NCI-H146 treated with DMSO at 0.1 percent for 48 hours (cell line): ENCODE results near the gene APPL1.
"Not testable (repeated sequence)": the region's sequence is repeated elsewhere in the genome, so short reads cannot be mapped to it uniquely, and the experiment has no call there.

Source experiments
- DNase-seq: peaks from one replicate; lab custom pipeline; 2025; ENCODE audit not compliant: unreplicated experiment; lab: John Stamatoyannopoulos, UW

APPL1 gene

DNA sequence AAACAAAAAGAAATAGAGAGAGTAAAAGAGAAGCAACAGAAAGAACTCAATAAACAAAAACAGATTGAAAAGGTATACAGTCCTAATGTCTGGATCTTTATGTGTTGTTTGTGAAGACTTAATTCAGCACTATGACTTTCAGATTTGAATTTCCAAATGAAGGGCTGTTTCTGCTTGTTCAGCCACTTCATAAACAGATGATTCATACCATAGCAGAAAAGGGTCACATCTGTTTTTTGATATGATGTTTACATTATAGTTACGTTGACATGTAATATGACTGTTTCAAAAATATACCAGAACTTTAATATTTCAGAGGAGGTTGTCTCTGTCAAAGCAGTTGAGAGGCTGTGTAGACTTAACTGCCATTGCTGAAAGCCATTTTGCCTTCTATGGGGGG lies 40.9 kb downstream of the APPL1 start:
- no peak for DNase-seq

DNA sequence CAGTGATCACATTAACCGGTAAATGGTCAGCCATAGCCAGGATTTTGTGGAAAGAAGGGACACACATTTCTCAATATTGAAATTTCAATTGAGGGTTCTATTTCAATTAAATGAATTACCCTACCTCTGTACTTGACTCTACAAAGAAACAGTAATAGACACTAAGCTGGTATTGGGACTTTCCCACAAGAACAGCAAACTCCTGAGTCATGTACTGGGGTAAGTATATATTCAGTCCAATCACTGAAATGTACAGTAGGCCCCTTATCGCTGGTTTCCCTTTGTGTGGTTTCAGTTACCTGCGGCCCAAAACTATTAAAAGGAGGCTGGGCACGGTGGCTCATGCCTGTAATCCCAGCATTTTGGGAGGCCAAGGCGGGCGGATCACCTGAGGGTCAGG lies 47.3 kb downstream of the APPL1 start:
- no peak for DNase-seq

DNA sequence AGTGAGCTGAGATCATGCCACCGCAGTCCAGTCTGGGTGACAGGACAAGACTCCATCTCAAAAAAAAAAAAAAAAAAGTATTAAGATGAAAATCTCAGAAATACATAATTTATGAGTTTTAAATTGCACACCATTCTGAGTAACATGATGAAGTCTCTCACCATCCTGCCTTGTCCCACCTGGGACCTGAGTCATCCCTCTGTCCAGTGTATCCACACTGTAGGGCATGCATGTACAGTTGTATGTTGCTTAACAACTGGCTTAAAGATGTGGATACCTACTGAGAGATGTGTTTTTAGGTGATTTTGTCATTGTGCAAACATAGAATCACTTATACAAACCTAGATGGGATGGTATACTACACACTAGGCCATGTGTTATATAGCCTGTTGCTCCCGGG lies 47.9 kb downstream of the APPL1 start:
- DNase-seq, result no peak

DNA sequence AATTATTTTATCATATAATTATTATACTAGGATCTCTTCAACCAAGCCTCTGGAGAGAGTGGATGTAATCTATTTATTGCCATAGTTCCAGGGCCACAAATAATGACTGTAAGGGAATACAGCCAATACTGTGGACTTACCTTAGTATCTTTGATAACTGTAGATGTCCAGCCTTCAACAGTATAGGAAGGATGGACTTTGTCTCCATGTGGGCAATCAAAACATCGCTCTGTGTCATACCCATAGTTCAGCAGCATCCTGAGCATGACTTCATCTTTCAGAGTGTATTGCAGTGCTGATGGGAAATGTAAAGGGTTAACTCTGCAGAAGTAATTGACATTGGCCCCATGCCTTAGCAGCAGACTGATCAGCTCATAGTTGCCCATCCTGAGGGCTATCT lies 50.7 kb downstream of the APPL1 start:
- DNase-seq, result no peak

DNA sequence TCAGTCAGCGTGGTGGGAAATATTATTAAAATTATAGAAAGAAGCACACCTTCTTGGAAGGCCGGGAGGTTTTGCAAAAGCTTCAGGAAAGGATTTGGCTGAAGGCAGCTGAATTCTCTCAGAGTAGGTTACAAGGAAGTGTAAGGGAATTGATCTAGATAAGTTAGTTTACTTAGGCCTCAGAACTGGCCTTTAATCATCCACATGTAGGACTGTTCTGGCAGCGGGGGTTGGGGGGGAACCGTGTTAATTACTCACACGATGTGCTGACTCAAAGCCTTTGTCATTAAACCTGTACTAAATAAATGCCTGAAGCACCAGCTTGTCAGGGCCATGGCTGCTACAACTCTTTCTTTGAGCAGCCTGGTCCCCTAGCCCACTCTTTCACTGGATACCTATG lies 52.2 kb downstream of the APPL1 start:
- DNase-seq, result no peak

GRCh38 chr3:57281715-57282114 lies 54.2 kb downstream of the APPL1 start:
- DNase-seq, result no peak

DNA sequence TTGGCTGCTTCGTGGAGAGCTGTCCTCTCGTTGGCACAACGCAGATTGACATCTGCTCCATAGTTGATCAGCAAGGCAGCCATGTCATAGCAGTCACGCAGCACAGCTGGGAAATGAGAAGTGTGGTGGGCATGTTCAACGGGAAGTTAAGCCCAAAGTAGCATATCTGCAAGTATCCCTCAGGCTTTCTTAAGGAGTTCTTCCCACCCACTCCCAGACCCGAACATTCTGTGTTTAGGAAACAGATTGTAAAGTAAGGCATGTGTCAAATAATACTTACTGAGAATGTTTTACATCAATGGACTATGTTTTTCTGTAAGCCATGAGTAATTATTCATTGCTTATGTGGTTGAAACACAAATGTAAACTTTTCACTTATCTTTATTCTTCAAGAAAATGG lies 55.8 kb downstream of the APPL1 start:
- no peak for DNase-seq

GRCh38 chr3:57287205-57287604 lies 59.7 kb downstream of the APPL1 start:
- no peak for DNase-seq

DNA sequence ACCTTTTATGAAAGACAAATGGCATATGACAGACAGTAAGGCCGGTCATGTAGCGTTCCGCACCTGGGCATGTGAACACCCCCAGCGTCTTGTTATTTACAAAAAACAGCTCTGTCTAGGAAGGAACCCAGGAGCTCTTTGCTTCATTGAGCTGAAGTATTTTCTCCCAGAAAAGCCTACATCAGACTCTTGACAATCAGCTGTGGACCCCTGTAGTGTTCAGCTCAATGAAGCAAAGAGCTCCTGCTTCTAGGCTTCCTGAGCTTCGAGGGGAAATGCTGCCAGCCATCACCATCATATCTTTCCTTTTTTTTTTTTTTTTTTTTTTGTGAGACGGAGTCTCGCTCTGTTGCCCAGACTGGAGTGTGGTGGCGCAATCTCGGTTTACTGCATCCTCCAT lies 60.9 kb downstream of the APPL1 start:
- DNase-seq, result no peak

DNA sequence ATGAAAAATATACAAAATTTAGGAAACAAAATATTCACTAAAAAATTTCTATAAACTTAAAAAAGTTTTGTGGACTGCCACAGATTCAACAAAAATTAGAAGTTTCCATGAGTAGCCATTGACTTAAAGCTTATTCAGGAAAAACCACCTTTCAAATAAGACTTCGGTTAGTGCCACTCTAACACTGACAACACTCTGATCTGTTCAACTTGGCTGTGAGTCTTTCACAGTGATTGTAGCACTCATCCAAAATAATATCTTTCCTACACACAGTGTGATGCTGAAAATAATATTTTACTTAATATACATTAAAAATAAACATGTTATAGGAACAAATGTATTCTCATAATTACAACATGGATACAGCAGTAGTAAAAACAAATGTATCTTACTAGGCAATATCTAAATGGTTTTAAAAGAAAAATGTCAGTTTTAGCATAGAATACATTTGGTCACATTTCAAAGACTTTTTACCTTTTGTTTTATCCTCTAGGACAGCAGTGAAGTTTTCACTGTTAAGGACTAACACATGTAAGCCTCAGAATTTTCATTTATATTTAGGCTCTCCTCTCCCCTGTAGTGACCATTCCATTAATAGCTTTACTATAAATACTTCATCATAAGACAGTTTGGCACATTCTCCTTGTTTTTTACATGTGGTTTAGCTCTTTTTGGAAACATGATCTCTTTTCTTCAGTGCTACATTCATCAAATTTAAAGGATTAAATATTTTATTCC lies 64.8 kb downstream of the APPL1 start, which contains the start of gene ASB14:
TSS of gene ASB14 (minus strand) at position 527 of the 738 bp plus-strand sequence. CDS start 652 bp downstream, outside the sequence.
- no peak for DNase-seq

DNA sequence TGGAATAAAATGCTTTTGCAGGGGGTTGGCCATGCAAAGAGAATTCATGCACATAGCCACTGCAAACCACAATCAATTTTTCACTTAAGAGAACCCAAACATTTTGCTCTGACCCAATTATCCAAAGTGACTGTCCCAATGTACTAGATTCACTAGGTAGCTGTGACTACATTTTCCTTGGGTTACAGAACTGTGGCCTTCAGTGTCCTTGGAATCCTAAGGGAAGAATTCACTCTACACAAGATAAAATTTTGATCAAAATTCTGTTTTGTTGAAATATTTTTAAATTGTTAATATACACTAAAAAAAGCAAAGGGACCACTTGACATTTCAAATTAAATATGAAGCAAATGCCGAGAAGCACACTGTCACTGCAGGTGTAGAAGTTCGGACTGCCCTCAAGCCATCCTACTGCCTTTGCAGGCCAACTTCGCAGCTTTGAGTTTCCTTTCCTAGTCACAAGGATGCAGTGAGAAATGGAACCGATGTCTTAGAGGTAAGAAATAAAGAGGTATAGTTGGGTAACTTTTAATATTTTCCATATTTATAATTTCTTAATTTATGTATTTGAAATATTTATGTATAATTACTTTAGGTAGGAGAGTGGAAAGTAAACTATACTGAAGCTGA lies 65.5 kb downstream of the APPL1 start:
- no peak for DNase-seq

DNA sequence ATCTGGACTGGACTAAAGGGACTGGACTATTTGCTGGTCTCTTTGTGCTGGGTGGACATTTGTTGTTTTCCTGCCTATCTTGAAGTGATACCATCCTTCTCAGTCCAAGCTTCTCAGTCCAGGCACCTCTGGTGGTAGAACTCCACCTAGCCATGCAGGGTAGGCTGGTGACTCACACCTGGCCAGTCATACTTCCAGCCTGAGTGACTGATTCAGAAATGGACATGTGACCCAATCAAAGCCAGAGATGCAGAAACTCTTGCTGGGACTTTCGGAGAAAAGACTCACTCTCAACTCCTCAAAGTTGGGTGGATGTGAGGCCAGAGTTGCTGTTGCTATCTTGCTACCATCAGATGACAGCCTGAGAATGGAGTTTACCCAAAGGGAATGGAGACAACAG lies 70.5 kb downstream of the APPL1 start:
- DNase-seq, result no peak

- DNase-seq, result not testable (repeated sequence)
Observed at GRCh38 chr3:57303520-57303919, 76.0 kb downstream of the APPL1 start.

GRCh38 chr3:57309769-57310360 lies 82.3 kb downstream of the APPL1 start:
- DNase-seq, result no peak

- no peak for DNase-seq
Observed at GRCh38 chr3:57314204-57314603, 86.7 kb downstream of the APPL1 start.
